Measurements from ENCODE around the gene ADD3. TPM values are rescaled to one million over a fixed set of nuclear protein-coding genes. Genes with fewer than 3 reads are reported as not detected.

Gene ADD3
- total and polyA plus RNA-seq, 2 of the 13 experiments (the other 11 are each of a cell fraction or from before 2014, with no cell fraction given) = 44.7 to 57.5 TPM

DNA sequence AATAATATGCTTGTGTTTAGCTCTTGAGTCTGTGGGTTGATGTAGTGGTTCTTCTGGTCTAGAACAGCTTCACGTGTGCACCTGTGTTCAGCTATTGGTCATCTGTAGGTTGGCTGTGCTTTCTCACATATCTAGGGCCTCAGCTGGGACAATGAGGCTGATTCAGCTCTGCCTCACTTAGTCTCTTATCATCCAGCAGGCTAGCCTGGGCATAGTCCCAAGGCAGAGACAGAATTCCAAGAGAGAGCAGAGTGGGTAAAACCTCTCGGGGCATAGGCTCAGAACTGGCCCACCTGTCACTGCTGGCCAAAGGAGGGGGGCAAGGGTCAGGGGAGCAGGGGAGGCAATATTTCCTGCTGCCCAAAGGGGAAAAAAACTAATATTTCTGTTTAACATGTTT, 167.6 kb downstream of the ADD3 start:
- in situ Hi-C loops (cut with HindIII; ENCODE audit: extremely low pct_ligation_motif_present, low pct_unique_long_range_greater_than_20kb) = no loop called here
- ATAC-seq (no peak), DNase-seq (ENCODE audit: low spot score) (no peak), FAIRE-seq (no peak)
- WGBS (ENCODE audit: low lambda C conversion rate) = 0% methylated on average over 2 of the region's 2 CpGs
- ChIA-PET POLR2A (no interaction called here), CTCF (ENCODE audit: low intra/inter-chr PET ratio, low total read pairs) (no interaction called here)
- H3K4me1 ChIP-seq (ENCODE audit: insufficient read depth, low read length) = peaks cover 7% of the 10 kb centered on the region
- H4K20me1 ChIP-seq (ENCODE audit: insufficient read depth, low read length) = no peaks in the 10 kb centered on the region
- no peak overlapping the region for H3K9ac ChIP-seq (ENCODE audit: insufficient read depth, low read depth, low read length)
- H3K9me3 ChIP-seq (ENCODE audit: low read length) = no peaks in the 10 kb centered on the region
- H2AFZ ChIP-seq (ENCODE audit: low read length) = no peak overlapping the region
- no peak overlapping the region for H3K4me2 ChIP-seq (ENCODE audit: low read depth, low read length)
- no peak overlapping the region for H3K4me3 ChIP-seq (replicated peaks in 1 of 3; ENCODE audit: insufficient read depth in 1 of 3, low read depth in 2 of 3, low read length in 3 of 3)
- TF ChIP-seq, protein P1, sequence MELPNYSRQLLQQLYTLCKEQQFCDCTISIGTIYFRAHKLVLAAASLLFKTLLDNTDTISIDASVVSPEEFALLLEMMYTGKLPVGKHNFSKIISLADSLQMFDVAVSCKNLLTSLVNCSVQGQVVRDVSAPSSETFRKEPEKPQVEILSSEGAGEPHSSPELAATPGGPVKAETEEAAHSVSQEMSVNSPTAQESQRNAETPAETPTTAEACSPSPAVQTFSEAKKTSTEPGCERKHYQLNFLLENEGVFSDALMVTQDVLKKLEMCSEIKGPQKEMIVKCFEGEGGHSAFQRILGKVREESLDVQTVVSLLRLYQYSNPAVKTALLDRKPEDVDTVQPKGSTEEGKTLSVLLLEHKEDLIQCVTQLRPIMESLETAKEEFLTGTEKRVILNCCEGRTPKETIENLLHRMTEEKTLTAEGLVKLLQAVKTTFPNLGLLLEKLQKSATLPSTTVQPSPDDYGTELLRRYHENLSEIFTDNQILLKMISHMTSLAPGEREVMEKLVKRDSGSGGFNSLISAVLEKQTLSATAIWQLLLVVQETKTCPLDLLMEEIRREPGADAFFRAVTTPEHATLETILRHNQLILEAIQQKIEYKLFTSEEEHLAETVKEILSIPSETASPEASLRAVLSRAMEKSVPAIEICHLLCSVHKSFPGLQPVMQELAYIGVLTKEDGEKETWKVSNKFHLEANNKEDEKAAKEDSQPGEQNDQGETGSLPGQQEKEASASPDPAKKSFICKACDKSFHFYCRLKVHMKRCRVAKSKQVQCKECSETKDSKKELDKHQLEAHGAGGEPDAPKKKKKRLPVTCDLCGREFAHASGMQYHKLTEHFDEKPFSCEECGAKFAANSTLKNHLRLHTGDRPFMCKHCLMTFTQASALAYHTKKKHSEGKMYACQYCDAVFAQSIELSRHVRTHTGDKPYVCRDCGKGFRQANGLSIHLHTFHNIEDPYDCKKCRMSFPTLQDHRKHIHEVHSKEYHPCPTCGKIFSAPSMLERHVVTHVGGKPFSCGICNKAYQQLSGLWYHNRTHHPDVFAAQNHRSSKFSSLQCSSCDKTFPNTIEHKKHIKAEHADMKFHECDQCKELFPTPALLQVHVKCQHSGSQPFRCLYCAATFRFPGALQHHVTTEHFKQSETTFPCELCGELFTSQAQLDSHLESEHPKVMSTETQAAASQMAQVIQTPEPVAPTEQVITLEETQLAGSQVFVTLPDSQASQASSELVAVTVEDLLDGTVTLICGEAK (IDR thresholded peaks at IDR 0.05) = no peak
- TF ChIP-seq, protein P1 (CRISPR knock-in tag; IDR thresholded peaks at IDR 0.05) = no peak
- TF ChIP-seq IRX3 (CRISPR knock-in tag; IDR thresholded peaks at IDR 0.05; ENCODE audit: borderline replicate concordance, low read depth) = no peak
- no peak for TF ChIP-seq ZFP90 (CRISPR knock-in tag; IDR thresholded peaks at IDR 0.05; ENCODE audit: borderline replicate concordance)
- TF ChIP-seq MXD3 (CRISPR knock-in tag; IDR thresholded peaks at IDR 0.05) = no peak
- TF ChIP-seq ZBTB3 (CRISPR knock-in tag; IDR thresholded peaks at IDR 0.05; ENCODE audit: borderline replicate concordance, low read depth) = no peak
- TF ChIP-seq ERF (CRISPR knock-in tag; IDR thresholded peaks at IDR 0.05) = no peak
- intact Hi-C loops (cut with micrococcal nuclease; ENCODE audit: unreplicated experiment) = no loop called here
- no peaks in the 10 kb centered on the region for H3K79me2 ChIP-seq (ENCODE audit: insufficient read depth, low read length)
- BruUV-seq (replicated peaks) = no TSS peak
- H3K27ac ChIP-seq (ENCODE audit: extremely low read length, insufficient read depth, low read length) = no peak overlapping the region
- H3K36me3 ChIP-seq (replicated peaks in 1 of 2; ENCODE audit: control insufficient read depth in 1 of 2, insufficient read depth in 2 of 2, low read length in 2 of 2) = no peaks in the 10 kb centered on the region
- H3K27me3 ChIP-seq (ENCODE audit: control insufficient read depth in 1 of 2, insufficient read depth in 2 of 2, low read length in 2 of 2) = peaks cover 0 to 8% of the 10 kb centered on the region in 2 experiments; a peak in 3 of 5 replicates

Measured in HepG2 (cell line).